HEK293 (cell line): Measurements from ENCODE around the gene RETREG2.
A peak's percentile ranks its signal among the peaks of the same experiment; 100 is the strongest.

Experiments
- KLF1 ChIP-seq: fragments of 450-650 bp; formaldehyde crosslinking; IDR thresholded peaks from 2 replicates; pipeline ENCODE4 v1.5.1; 2016; ENCODE audit warnings: missing biosample characterization, missing genetic modification characterization
- SCRT1 ChIP-seq: fragments of 450-650 bp; formaldehyde crosslinking; IDR thresholded peaks from 2 replicates; pipeline ENCODE4 v1.5.1; 2016; ENCODE audit warnings: missing biosample characterization, missing genetic modification characterization, borderline replicate concordance
- TCF7L2 ChIP-seq: IDR thresholded peaks from 2 replicates; pipeline ENCODE4 v1.6.1; 2011; ENCODE audit warnings: low read depth, mild to moderate bottlenecking, inconsistent platforms, low read length, moderate library complexity, borderline replicate concordance
- TRIM28 ChIP-seq: IDR thresholded peaks from 2 replicates; pipeline ENCODE4 v1.6.1; 2011; ENCODE audit warnings: low read length, control low read depth, borderline replicate concordance
- ZBTB7A ChIP-seq: fragments of 450-650 bp; formaldehyde crosslinking; IDR thresholded peaks from 2 replicates; pipeline ENCODE4 v1.5.1; 2016; ENCODE audit warnings: low read depth, missing biosample characterization, missing genetic modification characterization
- ZEB2 ChIP-seq: fragments of 450-650 bp; formaldehyde crosslinking; IDR thresholded peaks from 2 replicates; pipeline ENCODE4 v1.5.1; 2016; ENCODE audit warnings: missing biosample characterization, missing genetic modification characterization
- ZNF132 ChIP-seq: fragments of 450-650 bp; formaldehyde crosslinking; IDR thresholded peaks from 2 replicates; pipeline ENCODE4 v1.5.1; 2017; ENCODE audit warnings: missing biosample characterization, missing genetic modification characterization, borderline replicate concordance
- ZNF248 ChIP-seq: fragments of 450-650 bp; formaldehyde crosslinking; IDR thresholded peaks from 2 replicates; pipeline ENCODE4 v1.5.1; 2017; ENCODE audit warnings: missing biosample characterization, missing genetic modification characterization
- ZNF37A ChIP-seq: fragments of 450-650 bp; IDR thresholded peaks from 2 replicates; pipeline ENCODE4 v1.5.1; 2018; ENCODE audit warnings: missing biosample characterization, missing genetic modification characterization
- ZNF391 ChIP-seq: fragments of 450-650 bp; formaldehyde crosslinking; IDR thresholded peaks from 2 replicates; pipeline ENCODE4 v1.5.1; 2016; ENCODE audit warnings: low read depth, missing biosample characterization, missing genetic modification characterization, borderline replicate concordance
- ZNF501 ChIP-seq: fragments of 450-650 bp; formaldehyde crosslinking; IDR thresholded peaks from 2 replicates; pipeline ENCODE4 v1.5.1; 2016; ENCODE audit warnings: missing biosample characterization, missing genetic modification characterization
- ZNF571 ChIP-seq: fragments of 450-650 bp; formaldehyde crosslinking; IDR thresholded peaks from 2 replicates; pipeline ENCODE4 v1.5.0; 2017; ENCODE audit warnings: missing biosample characterization, missing genetic modification characterization
- ZNF585B ChIP-seq: fragments of 450-650 bp; formaldehyde crosslinking; IDR thresholded peaks from 2 replicates; pipeline ENCODE4 v1.5.1; 2016; ENCODE audit warnings: missing biosample characterization, missing genetic modification characterization
- ZNF677 ChIP-seq: fragments of 450-650 bp; IDR thresholded peaks from 2 replicates; pipeline ENCODE4 v1.5.0; 2018; ENCODE audit warnings: missing biosample characterization, mild to moderate bottlenecking, missing genetic modification characterization, moderate library complexity
- ZNF701 ChIP-seq: fragments of 450-650 bp; formaldehyde crosslinking; IDR thresholded peaks from 2 replicates; pipeline ENCODE4 v1.5.1; 2016; ENCODE audit warnings: missing biosample characterization, missing genetic modification characterization
- ZNF785 ChIP-seq: fragments of 450-650 bp; formaldehyde crosslinking; IDR thresholded peaks from 2 replicates; pipeline ENCODE4 v1.5.1; 2016; ENCODE audit warnings: missing biosample characterization, missing genetic modification characterization
- ZNF830 ChIP-seq: fragments of 450-650 bp; IDR thresholded peaks from 2 replicates; pipeline ENCODE4 v1.5.0; 2018; ENCODE audit warnings: missing biosample characterization, missing genetic modification characterization, low read depth, mild to moderate bottlenecking, moderate library complexity
- TF ChIP-seq, protein P1 (sequence below): fragments of 450-650 bp; formaldehyde crosslinking; IDR thresholded peaks from 2 replicates; pipeline ENCODE4 v1.5.1; 2016; ENCODE audit warnings: missing biosample characterization, missing genetic modification characterization
- TF ChIP-seq, protein P2 (sequence below): fragments of 450-650 bp; formaldehyde crosslinking; IDR thresholded peaks from 2 replicates; pipeline ENCODE4 v1.5.1; 2016; ENCODE audit warnings: missing biosample characterization, missing genetic modification characterization
- TF ChIP-seq, protein P3 (sequence below): fragments of 450-650 bp; formaldehyde crosslinking; IDR thresholded peaks from 2 replicates; pipeline ENCODE4 v1.5.1; 2016; ENCODE audit warnings: missing biosample characterization, missing genetic modification characterization
- TF ChIP-seq, protein P4 (sequence below): fragments of 450-650 bp; formaldehyde crosslinking; IDR thresholded peaks from 2 replicates; pipeline ENCODE4 v1.5.0; 2017; ENCODE audit warnings: missing biosample characterization, missing genetic modification characterization, borderline replicate concordance
- TF ChIP-seq, protein P5 (sequence below): fragments of 450-650 bp; formaldehyde crosslinking; conservative IDR thresholded peaks from 2 replicates; pipeline ENCODE4 v1.5.1; 2016; ENCODE audit warnings: low read depth, missing biosample characterization, missing genetic modification characterization
- TF ChIP-seq, protein P6 (sequence below): fragments of 450-650 bp; formaldehyde crosslinking; IDR thresholded peaks from 2 replicates; pipeline ENCODE4 v1.5.1; 2017; ENCODE audit warnings: missing biosample characterization, missing genetic modification characterization

Gene RETREG2

DNA sequence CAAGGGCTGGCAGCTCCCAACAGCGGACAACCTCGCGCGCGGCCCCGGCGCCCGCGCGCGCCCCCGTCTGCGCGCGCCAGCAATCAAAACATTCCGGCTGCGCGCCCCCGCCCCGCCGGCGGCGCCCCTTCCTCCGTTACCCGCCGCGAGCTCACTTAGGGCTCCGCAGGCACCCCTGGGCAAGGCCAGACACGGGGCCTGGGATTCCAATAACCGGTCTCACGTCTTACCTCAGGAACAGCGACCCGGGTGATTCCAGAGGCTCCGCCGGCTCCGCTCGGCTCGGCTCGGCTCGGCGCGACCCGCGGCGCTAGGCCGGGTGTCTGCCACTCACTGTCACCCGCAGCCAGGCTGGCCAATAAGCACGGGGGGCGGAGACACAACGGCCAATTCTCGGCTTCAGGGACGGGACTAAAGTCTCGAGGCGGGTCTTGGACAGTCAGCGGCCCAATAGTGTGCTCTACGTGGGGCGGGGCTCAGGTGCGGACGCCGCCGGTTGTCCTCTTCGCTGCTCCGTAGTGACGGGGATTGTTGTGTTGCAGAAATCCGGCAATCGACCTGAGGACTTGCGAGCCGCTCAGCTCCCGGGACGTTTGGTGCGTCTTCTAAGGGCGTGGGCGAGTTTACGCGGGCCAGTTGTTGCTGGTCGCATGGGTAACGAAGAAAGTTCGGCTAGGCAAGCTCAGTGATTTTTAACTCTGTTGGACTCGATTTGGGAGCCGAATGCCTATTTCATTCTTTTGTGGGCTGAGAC lies 51.4 kb downstream of the RETREG2 start, which contains the start of the genes ANKZF1 and ATG9A (continued):
- TF ChIP-seq, protein P1, sequence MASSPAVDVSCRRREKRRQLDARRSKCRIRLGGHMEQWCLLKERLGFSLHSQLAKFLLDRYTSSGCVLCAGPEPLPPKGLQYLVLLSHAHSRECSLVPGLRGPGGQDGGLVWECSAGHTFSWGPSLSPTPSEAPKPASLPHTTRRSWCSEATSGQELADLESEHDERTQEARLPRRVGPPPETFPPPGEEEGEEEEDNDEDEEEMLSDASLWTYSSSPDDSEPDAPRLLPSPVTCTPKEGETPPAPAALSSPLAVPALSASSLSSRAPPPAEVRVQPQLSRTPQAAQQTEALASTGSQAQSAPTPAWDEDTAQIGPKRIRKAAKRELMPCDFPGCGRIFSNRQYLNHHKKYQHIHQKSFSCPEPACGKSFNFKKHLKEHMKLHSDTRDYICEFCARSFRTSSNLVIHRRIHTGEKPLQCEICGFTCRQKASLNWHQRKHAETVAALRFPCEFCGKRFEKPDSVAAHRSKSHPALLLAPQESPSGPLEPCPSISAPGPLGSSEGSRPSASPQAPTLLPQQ (tag by site-specific recombination), result no peak; the same call in 1 of the 2 replicates
- TF ChIP-seq ZNF248 (tag by site-specific recombination) (no peak), ZEB2 (tag by site-specific recombination) (0 out of 2 replicates have a peak, but pooled peaks have one; percentile 26), ZNF132 (tag by site-specific recombination) (no peak), ZNF830 (tag by site-specific recombination) (no peak), ZNF677 (tag by site-specific recombination) (no peak), TCF7L2 (no peak), ZNF585B (tag by site-specific recombination) (no peak), ZNF501 (no peak), ZNF571 (tag by site-specific recombination) (no peak), ZBTB7A (tag by site-specific recombination) (no peak), KLF1 (peak; percentile 90), ZNF701 (tag by site-specific recombination) (no peak), ZNF785 (tag by site-specific recombination) (no peak), ZNF391 (tag by site-specific recombination) (no peak), SCRT1 (no peak), TRIM28 (0 out of 2 replicates have a peak, but pooled peaks have one; percentile 19), ZNF37A (tag by site-specific recombination) (no peak)
- TF ChIP-seq, protein P2, sequence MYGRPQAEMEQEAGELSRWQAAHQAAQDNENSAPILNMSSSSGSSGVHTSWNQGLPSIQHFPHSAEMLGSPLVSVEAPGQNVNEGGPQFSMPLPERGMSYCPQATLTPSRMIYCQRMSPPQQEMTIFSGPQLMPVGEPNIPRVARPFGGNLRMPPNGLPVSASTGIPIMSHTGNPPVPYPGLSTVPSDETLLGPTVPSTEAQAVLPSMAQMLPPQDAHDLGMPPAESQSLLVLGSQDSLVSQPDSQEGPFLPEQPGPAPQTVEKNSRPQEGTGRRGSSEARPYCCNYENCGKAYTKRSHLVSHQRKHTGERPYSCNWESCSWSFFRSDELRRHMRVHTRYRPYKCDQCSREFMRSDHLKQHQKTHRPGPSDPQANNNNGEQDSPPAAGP, result no peak
- TF ChIP-seq, protein P3, sequence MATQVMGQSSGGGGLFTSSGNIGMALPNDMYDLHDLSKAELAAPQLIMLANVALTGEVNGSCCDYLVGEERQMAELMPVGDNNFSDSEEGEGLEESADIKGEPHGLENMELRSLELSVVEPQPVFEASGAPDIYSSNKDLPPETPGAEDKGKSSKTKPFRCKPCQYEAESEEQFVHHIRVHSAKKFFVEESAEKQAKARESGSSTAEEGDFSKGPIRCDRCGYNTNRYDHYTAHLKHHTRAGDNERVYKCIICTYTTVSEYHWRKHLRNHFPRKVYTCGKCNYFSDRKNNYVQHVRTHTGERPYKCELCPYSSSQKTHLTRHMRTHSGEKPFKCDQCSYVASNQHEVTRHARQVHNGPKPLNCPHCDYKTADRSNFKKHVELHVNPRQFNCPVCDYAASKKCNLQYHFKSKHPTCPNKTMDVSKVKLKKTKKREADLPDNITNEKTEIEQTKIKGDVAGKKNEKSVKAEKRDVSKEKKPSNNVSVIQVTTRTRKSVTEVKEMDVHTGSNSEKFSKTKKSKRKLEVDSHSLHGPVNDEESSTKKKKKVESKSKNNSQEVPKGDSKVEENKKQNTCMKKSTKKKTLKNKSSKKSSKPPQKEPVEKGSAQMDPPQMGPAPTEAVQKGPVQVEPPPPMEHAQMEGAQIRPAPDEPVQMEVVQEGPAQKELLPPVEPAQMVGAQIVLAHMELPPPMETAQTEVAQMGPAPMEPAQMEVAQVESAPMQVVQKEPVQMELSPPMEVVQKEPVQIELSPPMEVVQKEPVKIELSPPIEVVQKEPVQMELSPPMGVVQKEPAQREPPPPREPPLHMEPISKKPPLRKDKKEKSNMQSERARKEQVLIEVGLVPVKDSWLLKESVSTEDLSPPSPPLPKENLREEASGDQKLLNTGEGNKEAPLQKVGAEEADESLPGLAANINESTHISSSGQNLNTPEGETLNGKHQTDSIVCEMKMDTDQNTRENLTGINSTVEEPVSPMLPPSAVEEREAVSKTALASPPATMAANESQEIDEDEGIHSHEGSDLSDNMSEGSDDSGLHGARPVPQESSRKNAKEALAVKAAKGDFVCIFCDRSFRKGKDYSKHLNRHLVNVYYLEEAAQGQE (tag by site-specific recombination), result no peak
- TF ChIP-seq, protein P4, sequence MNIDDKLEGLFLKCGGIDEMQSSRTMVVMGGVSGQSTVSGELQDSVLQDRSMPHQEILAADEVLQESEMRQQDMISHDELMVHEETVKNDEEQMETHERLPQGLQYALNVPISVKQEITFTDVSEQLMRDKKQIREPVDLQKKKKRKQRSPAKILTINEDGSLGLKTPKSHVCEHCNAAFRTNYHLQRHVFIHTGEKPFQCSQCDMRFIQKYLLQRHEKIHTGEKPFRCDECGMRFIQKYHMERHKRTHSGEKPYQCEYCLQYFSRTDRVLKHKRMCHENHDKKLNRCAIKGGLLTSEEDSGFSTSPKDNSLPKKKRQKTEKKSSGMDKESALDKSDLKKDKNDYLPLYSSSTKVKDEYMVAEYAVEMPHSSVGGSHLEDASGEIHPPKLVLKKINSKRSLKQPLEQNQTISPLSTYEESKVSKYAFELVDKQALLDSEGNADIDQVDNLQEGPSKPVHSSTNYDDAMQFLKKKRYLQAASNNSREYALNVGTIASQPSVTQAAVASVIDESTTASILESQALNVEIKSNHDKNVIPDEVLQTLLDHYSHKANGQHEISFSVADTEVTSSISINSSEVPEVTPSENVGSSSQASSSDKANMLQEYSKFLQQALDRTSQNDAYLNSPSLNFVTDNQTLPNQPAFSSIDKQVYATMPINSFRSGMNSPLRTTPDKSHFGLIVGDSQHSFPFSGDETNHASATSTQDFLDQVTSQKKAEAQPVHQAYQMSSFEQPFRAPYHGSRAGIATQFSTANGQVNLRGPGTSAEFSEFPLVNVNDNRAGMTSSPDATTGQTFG (tag by site-specific recombination), result no peak
- TF ChIP-seq, protein P5, sequence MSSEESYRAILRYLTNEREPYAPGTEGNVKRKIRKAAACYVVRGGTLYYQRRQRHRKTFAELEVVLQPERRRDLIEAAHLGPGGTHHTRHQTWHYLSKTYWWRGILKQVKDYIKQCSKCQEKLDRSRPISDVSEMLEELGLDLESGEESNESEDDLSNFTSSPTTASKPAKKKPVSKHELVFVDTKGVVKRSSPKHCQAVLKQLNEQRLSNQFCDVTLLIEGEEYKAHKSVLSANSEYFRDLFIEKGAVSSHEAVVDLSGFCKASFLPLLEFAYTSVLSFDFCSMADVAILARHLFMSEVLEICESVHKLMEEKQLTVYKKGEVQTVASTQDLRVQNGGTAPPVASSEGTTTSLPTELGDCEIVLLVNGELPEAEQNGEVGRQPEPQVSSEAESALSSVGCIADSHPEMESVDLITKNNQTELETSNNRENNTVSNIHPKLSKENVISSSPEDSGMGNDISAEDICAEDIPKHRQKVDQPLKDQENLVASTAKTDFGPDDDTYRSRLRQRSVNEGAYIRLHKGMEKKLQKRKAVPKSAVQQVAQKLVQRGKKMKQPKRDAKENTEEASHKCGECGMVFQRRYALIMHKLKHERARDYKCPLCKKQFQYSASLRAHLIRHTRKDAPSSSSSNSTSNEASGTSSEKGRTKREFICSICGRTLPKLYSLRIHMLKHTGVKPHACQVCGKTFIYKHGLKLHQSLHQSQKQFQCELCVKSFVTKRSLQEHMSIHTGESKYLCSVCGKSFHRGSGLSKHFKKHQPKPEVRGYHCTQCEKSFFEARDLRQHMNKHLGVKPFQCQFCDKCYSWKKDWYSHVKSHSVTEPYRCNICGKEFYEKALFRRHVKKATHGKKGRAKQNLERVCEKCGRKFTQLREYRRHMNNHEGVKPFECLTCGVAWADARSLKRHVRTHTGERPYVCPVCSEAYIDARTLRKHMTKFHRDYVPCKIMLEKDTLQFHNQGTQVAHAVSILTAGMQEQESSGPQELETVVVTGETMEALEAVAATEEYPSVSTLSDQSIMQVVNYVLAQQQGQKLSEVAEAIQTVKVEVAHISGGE, result no peak; the same call in 1 of the 2 replicates
- TF ChIP-seq, protein P6, sequence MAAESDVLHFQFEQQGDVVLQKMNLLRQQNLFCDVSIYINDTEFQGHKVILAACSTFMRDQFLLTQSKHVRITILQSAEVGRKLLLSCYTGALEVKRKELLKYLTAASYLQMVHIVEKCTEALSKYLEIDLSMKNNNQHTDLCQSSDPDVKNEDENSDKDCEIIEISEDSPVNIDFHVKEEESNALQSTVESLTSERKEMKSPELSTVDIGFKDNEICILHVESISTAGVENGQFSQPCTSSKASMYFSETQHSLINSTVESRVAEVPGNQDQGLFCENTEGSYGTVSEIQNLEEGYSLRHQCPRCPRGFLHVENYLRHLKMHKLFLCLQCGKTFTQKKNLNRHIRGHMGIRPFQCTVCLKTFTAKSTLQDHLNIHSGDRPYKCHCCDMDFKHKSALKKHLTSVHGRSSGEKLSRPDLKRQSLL (tag by site-specific recombination), result no peak
